ENCODE measurements around the gene DEPDC5. TPM values are rescaled to one million over a fixed set of nuclear protein-coding genes. Genes with fewer than 3 reads are reported as not detected.
"Not testable (repeated sequence)": the region's sequence is repeated elsewhere in the genome, so short reads cannot be mapped to it uniquely, and the experiment has no call there.

DEPDC5 gene
- polyA plus RNA-seq, 1 experiment = 14.3 TPM

GRCh38 chr22:31790240-31790639 is 36.4 kb downstream of the DEPDC5 start:
- DNase-seq (ENCODE audit: low read depth, low spot score) = no peak

GRCh38 chr22:31799358-31799757 is 45.5 kb downstream of the DEPDC5 start:
- CTCF ChIA-PET; H3K27ac ChIP-seq (ENCODE audit: low read depth, low read length); H3K9me3 ChIP-seq (ENCODE audit: control insufficient read depth, insufficient read depth, low read length); H3K27me3 ChIP-seq (ENCODE audit: control insufficient read depth, insufficient read depth, low read length); H3K4me3 ChIP-seq (ENCODE audit: low read depth, low read length); DNase-seq (ENCODE audit: low read depth, low spot score); POLR2A ChIA-PET: not testable (repeated sequence)

More at GRCh38 chr22:31790240-31790639, 36.4 kb downstream of the DEPDC5 start:
- ChIA-PET CTCF (no interaction called here), POLR2A (no interaction called here)
- Histone ChIP-seq H3K27me3 (ENCODE audit: control insufficient read depth, insufficient read depth, low read length) (no peaks in the 10 kb centered on the region), H3K9me3 (ENCODE audit: control insufficient read depth, insufficient read depth, low read length) (no peaks in the 10 kb centered on the region), H3K27ac (ENCODE audit: low read depth, low read length) (no peak overlapping the region), H3K4me3 (ENCODE audit: low read depth, low read length) (no peak overlapping the region)
- TF ChIP-seq CTCF (IDR thresholded peaks at IDR 0.05; ENCODE audit: low read depth, low read length) = no peak

DNA sequence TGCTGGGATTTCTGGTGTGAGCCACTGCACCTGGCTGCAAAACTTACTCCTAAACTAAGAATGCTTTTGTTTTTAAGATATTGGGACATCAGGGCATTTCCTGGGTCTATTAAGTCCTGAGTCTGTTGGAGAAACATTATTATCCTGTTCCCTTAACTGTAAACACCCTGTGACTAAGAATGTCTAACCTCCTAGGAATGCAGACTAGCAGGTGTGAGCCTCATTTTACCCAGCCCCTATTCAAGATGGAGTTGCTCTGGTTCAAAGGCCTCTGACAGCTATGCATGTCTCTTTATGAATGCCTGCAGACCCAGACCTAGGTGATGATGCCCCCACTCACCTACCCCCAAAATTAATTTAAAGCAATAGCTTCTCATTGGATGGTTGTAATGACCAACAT is 46.2 kb downstream of the DEPDC5 start:
- peak; percentile 23 for DNase-seq (ENCODE audit: low read depth, low spot score)
- ChIA-PET POLR2A (no interaction called here), CTCF (interaction anchor here (0.7 kb wide), 1 partner anchor 134 kb away, joined by 3 read pairs; no protein-coding TSS in a partner anchor)
- no peak for TF ChIP-seq CTCF (IDR thresholded peaks at IDR 0.05; ENCODE audit: low read depth, low read length)
- H3K4me3 ChIP-seq (ENCODE audit: low read depth, low read length) = no peak overlapping the region
- H3K27me3 ChIP-seq (ENCODE audit: control insufficient read depth, insufficient read depth, low read length) = no peaks in the 10 kb centered on the region
- no peak overlapping the region for H3K27ac ChIP-seq (ENCODE audit: low read depth, low read length)
- no peaks in the 10 kb centered on the region for H3K9me3 ChIP-seq (ENCODE audit: control insufficient read depth, insufficient read depth, low read length)

GRCh38 chr22:31800861-31801260 is 47.0 kb downstream of the DEPDC5 start:
- H3K27ac ChIP-seq (ENCODE audit: low read depth, low read length); H3K4me3 ChIP-seq (ENCODE audit: low read depth, low read length); POLR2A ChIA-PET; DNase-seq (ENCODE audit: low read depth, low spot score); H3K9me3 ChIP-seq (ENCODE audit: control insufficient read depth, insufficient read depth, low read length); H3K27me3 ChIP-seq (ENCODE audit: control insufficient read depth, insufficient read depth, low read length): not testable (repeated sequence)
- CTCF ChIA-PET = interaction anchor here (0.8 kb wide), 1 partner anchor 170 kb away, joined by 3 read pairs; no protein-coding TSS in a partner anchor

DNA sequence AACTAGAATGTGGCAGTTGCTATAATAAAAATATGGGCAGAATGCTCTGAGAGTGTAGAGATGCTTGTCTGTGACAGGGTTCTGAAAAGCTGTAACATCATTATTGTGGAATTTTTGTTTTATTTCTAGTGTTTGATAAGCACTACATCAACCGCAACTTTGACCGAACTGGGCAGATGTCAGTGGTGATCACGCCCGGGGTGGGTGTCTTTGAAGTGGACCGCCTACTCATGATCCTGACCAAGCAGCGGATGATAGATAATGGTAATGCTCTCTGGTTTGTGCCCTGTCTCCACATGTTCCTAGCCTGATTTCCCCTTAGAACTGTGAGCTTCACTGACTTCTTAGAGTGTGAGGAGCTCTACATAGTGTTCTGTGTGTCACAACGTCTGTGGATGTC is 48.8 kb downstream of the DEPDC5 start:
- H3K9me3 ChIP-seq (ENCODE audit: control insufficient read depth, insufficient read depth, low read length) = no peaks in the 10 kb centered on the region
- TF ChIP-seq CTCF (IDR thresholded peaks at IDR 0.05; ENCODE audit: low read depth, low read length) = no peak
- DNase-seq (ENCODE audit: low read depth, low spot score) = no peak
- ChIA-PET CTCF (no interaction called here), POLR2A (no interaction called here)
- no peak overlapping the region for H3K27ac ChIP-seq (ENCODE audit: low read depth, low read length)
- no peaks in the 10 kb centered on the region for H3K27me3 ChIP-seq (ENCODE audit: control insufficient read depth, insufficient read depth, low read length)
- H3K4me3 ChIP-seq (ENCODE audit: low read depth, low read length) = no peak overlapping the region

DNA sequence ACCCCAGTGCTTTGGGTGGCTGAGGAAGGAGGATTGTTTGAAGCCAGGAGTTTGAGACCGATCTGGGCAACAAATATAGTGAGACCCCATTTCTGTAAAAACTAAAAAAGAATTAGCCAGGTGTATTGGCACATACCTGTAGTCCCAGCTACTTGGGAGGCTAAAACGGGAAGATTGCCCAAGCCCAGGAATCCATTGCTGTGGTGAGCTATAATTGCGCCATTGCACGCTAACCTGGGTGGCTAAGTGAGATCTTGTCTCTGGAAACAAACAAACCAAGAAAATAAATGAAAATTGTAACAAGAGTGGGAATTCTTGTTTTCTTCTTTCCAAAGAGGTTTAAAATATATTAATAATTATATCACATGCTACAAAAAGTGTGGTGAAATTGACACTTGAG is 52.9 kb downstream of the DEPDC5 start:
- Histone ChIP-seq H3K4me3 (ENCODE audit: low read depth, low read length) (no peak overlapping the region), H3K9me3 (ENCODE audit: control insufficient read depth, insufficient read depth, low read length) (no peaks in the 10 kb centered on the region), H3K27ac (ENCODE audit: low read depth, low read length) (no peak overlapping the region), H3K27me3 (ENCODE audit: control insufficient read depth, insufficient read depth, low read length) (no peaks in the 10 kb centered on the region)
- ChIA-PET POLR2A (no interaction called here), CTCF (no interaction called here)
- no peak for DNase-seq (ENCODE audit: low read depth, low spot score)
- TF ChIP-seq CTCF (IDR thresholded peaks at IDR 0.05; ENCODE audit: low read depth, low read length) = no peak

Data from AG04450 (cell line).